Activated CD4-positive, alpha-beta memory T cell treated with anti-CD3 and anti-CD28 coated beads for 36 hours (primary cell): ENCODE results near the gene LYZL4. TPM values are rescaled to one million over a fixed set of nuclear protein-coding genes. Genes with fewer than 3 reads are reported as not detected.

Experiments
- CTCF ChIA-PET: fragments of 350-600 bp; sonication (Branson Sonifier 250); formaldehyde crosslinking; loops from one replicate; lab custom pipeline; 2021; ENCODE audit warnings: antibody characterized with exemption, inconsistent platforms; lab: Charles Lee
- POLR2A ChIA-PET: fragments of 350-600 bp; sonication (Branson Sonifier 250); formaldehyde crosslinking; loops from one replicate; lab custom pipeline; 2021; ENCODE audit warnings: antibody characterized with exemption; lab: Charles Lee
- DNase-seq: peaks from one replicate; pipeline ENCODE4 v3.0.0-alpha.2; 2020
- H3K27ac Mint-ChIP-seq: one replicate; pipeline ENCODE4 v1.8.0; 2021; ENCODE audit warnings: mixed read lengths
- H3K27me3 Mint-ChIP-seq: one replicate; pipeline ENCODE4 v1.8.0; 2021; ENCODE audit warnings: mixed read lengths
- H3K36me3 Mint-ChIP-seq: one replicate; pipeline ENCODE4 v1.8.0; 2021; ENCODE audit warnings: mixed read lengths
- H3K4me1 Mint-ChIP-seq: one replicate; pipeline ENCODE4 v1.8.0; 2021; ENCODE audit warnings: low read depth, mixed read lengths
- H3K4me3 Mint-ChIP-seq: one replicate; pipeline ENCODE4 v1.8.0; 2021; ENCODE audit warnings: mild to moderate bottlenecking, mixed read lengths
- H3K9me3 Mint-ChIP-seq: one replicate; pipeline ENCODE4 v1.8.0; 2021; ENCODE audit warnings: mixed read lengths
- intact Hi-C: fragments of 100-400 bp; cut with micrococcal nuclease; formaldehyde crosslinking; loops from one replicate; pipeline ENCODE4 v1.15.1; 2023
- total RNA-seq, 2 experiments: library from RNA; stranded (reverse); gene quantifications; one replicate each; pipeline ENCODE4 v1.2.3, GENCODE V29; 2021

LYZL4 gene
- total RNA-seq, 2 experiments from 2014 or later = not detected

GRCh38 chr3:42357335-42357734 lies 53.1 kb downstream of the LYZL4 start:
- H3K27ac Mint-ChIP-seq = no peak overlapping the region
- ChIA-PET POLR2A (no interaction called here), CTCF (no interaction called here)
- no peak for DNase-seq
- H3K4me1 Mint-ChIP-seq = no peaks in the 10 kb centered on the region
- intact Hi-C loops = no loop called here
- peaks cover 9% of the 10 kb centered on the region for H3K27me3 Mint-ChIP-seq
- no peak overlapping the region for H3K4me3 Mint-ChIP-seq
- no peaks in the 10 kb centered on the region for H3K36me3 Mint-ChIP-seq
- no peaks in the 10 kb centered on the region for H3K9me3 Mint-ChIP-seq

GRCh38 chr3:42355612-42356011 lies 54.8 kb downstream of the LYZL4 start:
- no peaks in the 10 kb centered on the region for H3K36me3 Mint-ChIP-seq
- no peaks in the 10 kb centered on the region for H3K9me3 Mint-ChIP-seq
- no peak overlapping the region for H3K27ac Mint-ChIP-seq
- POLR2A ChIA-PET = no interaction called here
- intact Hi-C loops = no loop called here
- peaks cover 12% of the 10 kb centered on the region for H3K27me3 Mint-ChIP-seq
- no peak overlapping the region for H3K4me3 Mint-ChIP-seq
- CTCF ChIA-PET = interaction anchor here (0.6 to 1.1 kb wide), 2 partner anchors 88 to 234 kb away, joined by 3 to 4 read pairs; no protein-coding TSS in a partner anchor
- no peak for DNase-seq
- no peaks in the 10 kb centered on the region for H3K4me1 Mint-ChIP-seq

- no peak overlapping the region for H3K4me3 Mint-ChIP-seq
- CTCF ChIA-PET = interaction anchor here (0.7 kb wide), 1 partner anchor 82 kb away, joined by 4 read pairs; no protein-coding TSS in a partner anchor
- intact Hi-C loops = no loop called here
- DNase-seq = no peak
- H3K9me3 Mint-ChIP-seq = no peaks in the 10 kb centered on the region
- POLR2A ChIA-PET = no interaction called here
- H3K4me1 Mint-ChIP-seq = no peaks in the 10 kb centered on the region
- no peaks in the 10 kb centered on the region for H3K36me3 Mint-ChIP-seq
- H3K27me3 Mint-ChIP-seq = peaks cover 14% of the 10 kb centered on the region
- no peak overlapping the region for H3K27ac Mint-ChIP-seq
These were observed 56.8 kb downstream of the LYZL4 start for GRCh38 chr3:42353631-42354030.

- H3K36me3 Mint-ChIP-seq = no peaks in the 10 kb centered on the region
- CTCF ChIA-PET = no interaction called here
- POLR2A ChIA-PET = no interaction called here
- intact Hi-C loops = no loop called here
- no peaks in the 10 kb centered on the region for H3K4me1 Mint-ChIP-seq
- H3K27ac Mint-ChIP-seq = no peak overlapping the region
- peaks cover 10% of the 10 kb centered on the region for H3K27me3 Mint-ChIP-seq
- no peak overlapping the region for H3K4me3 Mint-ChIP-seq
- no peak for DNase-seq
- no peaks in the 10 kb centered on the region for H3K9me3 Mint-ChIP-seq
These were observed 59.2 kb downstream of the LYZL4 start for GRCh38 chr3:42351207-42351606.

GRCh38 chr3:42349765-42350594 lies 60.4 kb downstream of the LYZL4 start:
- no peak for DNase-seq
- intact Hi-C loops = no loop called here
- Mint-ChIP-seq H3K27me3 (peaks cover 8% of the 10 kb centered on the region), H3K4me3 (no peak overlapping the region), H3K27ac (no peak overlapping the region), H3K4me1 (no peaks in the 10 kb centered on the region), H3K36me3 (no peaks in the 10 kb centered on the region), H3K9me3 (no peaks in the 10 kb centered on the region)
- ChIA-PET CTCF (no interaction called here), POLR2A (no interaction called here)

- DNase-seq = no peak
- POLR2A ChIA-PET = no interaction called here
- Mint-ChIP-seq H3K4me3 (no peak overlapping the region), H3K4me1 (no peaks in the 10 kb centered on the region), H3K27ac (no peak overlapping the region), H3K27me3 (peaks cover 8% of the 10 kb centered on the region), H3K36me3 (no peaks in the 10 kb centered on the region), H3K9me3 (no peaks in the 10 kb centered on the region)
- intact Hi-C loops = no loop called here
- CTCF ChIA-PET = no interaction called here
These were observed 62.5 kb downstream of the LYZL4 start for GRCh38 chr3:42347928-42348327.

Other genes starting within 250 kb of the LYZL4 start
- gene CCK, start 144.4 kb downstream of the LYZL4 start, total RNA-seq = not detected
- 1 to 10 TPM; 5.9 to 6.5 TPM for gene VIPR1, start 92.0 kb upstream of the LYZL4 start, total RNA-seq
- 10 to 100 TPM; 47.0 to 49.2 TPM for gene SEC22C, start 171.4 kb upstream of the LYZL4 start, total RNA-seq
- 10 to 100 TPM; 58.0 to 59.3 TPM for gene SS18L2, start 180.2 kb upstream of the LYZL4 start, total RNA-seq
- gene NKTR, start 190.1 kb upstream of the LYZL4 start, total RNA-seq = 10 to 100 TPM; 65.9 to 73.9 TPM
- gene ZBTB47, start 243.1 kb upstream of the LYZL4 start, total RNA-seq = 1 to 10 TPM; 1.0 to 1.1 TPM